ENCODE measurements around the gene DPP9. TPM values are rescaled to one million over a fixed set of nuclear protein-coding genes. Genes with fewer than 3 reads are reported as not detected.

The DPP9 gene
- total RNA-seq, 1 donor from 2014 or later: 111 TPM

- ChIA-PET POLR2A (no interaction called here), CTCF (no interaction called here)
- ATAC-seq (ENCODE audit: low read depth) (no peak), DNase-seq (no peak)
- intact Hi-C loops (cut with micrococcal nuclease): no loop called here
- Mint-ChIP-seq H3K27me3 (no peaks in the 10 kb centered on the region), H3K27ac (no peak overlapping the region), H3K36me3 (ENCODE audit: low read depth) (peaks cover 69% of the 10 kb centered on the region), H3K4me1 (peaks cover 8% of the 10 kb centered on the region), H3K9me3 (no peaks in the 10 kb centered on the region), H3K4me3 (no peak overlapping the region)
- no peak for TF ChIP-seq CTCF (IDR thresholded peaks at IDR 0.05)
Observed at GRCh38 chr19:4657262-4657661, 66.4 kb downstream of the DPP9 start.

GRCh38 chr19:4656102-4656501, 67.5 kb downstream of the DPP9 start:
- CTCF ChIA-PET: no interaction called here
- no peak for TF ChIP-seq CTCF (IDR thresholded peaks at IDR 0.05)
- intact Hi-C loops (cut with micrococcal nuclease): no loop called here
- peaks cover 8% of the 10 kb centered on the region for H3K4me1 Mint-ChIP-seq
- no peak overlapping the region for H3K27ac Mint-ChIP-seq
- POLR2A ChIA-PET: no interaction called here
- H3K4me3 Mint-ChIP-seq: no peak overlapping the region
- H3K36me3 Mint-ChIP-seq (ENCODE audit: low read depth): peaks cover 63% of the 10 kb centered on the region
- H3K9me3 Mint-ChIP-seq: no peaks in the 10 kb centered on the region
- ATAC-seq (ENCODE audit: low read depth): no peak
- no peaks in the 10 kb centered on the region for H3K27me3 Mint-ChIP-seq
- no peak for DNase-seq

- no peaks in the 10 kb centered on the region for H3K9me3 Mint-ChIP-seq
- TF ChIP-seq CTCF (IDR thresholded peaks at IDR 0.05): no peak
- peaks cover 54% of the 10 kb centered on the region for H3K36me3 Mint-ChIP-seq (ENCODE audit: low read depth)
- ChIA-PET POLR2A (interaction anchor here (0.6 kb wide), 1 partner anchor 14 kb away, joined by 3 read pairs; no protein-coding TSS in a partner anchor), CTCF (no interaction called here)
- H3K4me3 Mint-ChIP-seq: no peak overlapping the region
- DNase-seq (no peak), ATAC-seq (ENCODE audit: low read depth) (no peak)
- H3K27me3 Mint-ChIP-seq: no peaks in the 10 kb centered on the region
- intact Hi-C loops (cut with micrococcal nuclease): no loop called here
- peaks cover 8% of the 10 kb centered on the region for H3K4me1 Mint-ChIP-seq
- peak overlapping the region; percentile 41 for H3K27ac Mint-ChIP-seq
Observed at GRCh38 chr19:4654437-4655361, 68.9 kb downstream of the DPP9 start.

- Mint-ChIP-seq H3K27ac (peak overlapping the region; percentile 50), H3K4me1 (peaks cover 11% of the 10 kb centered on the region), H3K36me3 (ENCODE audit: low read depth) (peaks cover 48% of the 10 kb centered on the region), H3K9me3 (no peaks in the 10 kb centered on the region), H3K27me3 (no peaks in the 10 kb centered on the region), H3K4me3 (no peak overlapping the region)
- no peak for ATAC-seq (ENCODE audit: low read depth)
- intact Hi-C loops (cut with micrococcal nuclease): no loop called here
- DNase-seq: no peak
- ChIA-PET CTCF (no interaction called here), POLR2A (interaction anchor here (0.6 kb wide), 1 partner anchor 1328 kb away, joined by 4 read pairs; no protein-coding TSS in a partner anchor)
- no peak for TF ChIP-seq CTCF (IDR thresholded peaks at IDR 0.05)
Observed at GRCh38 chr19:4653793-4654436, 69.7 kb downstream of the DPP9 start.

- intact Hi-C loops (cut with micrococcal nuclease): no loop called here
- Mint-ChIP-seq H3K27ac (no peak overlapping the region), H3K4me1 (peaks cover 23% of the 10 kb centered on the region), H3K4me3 (no peak overlapping the region), H3K27me3 (no peaks in the 10 kb centered on the region), H3K36me3 (ENCODE audit: low read depth) (peaks cover 34% of the 10 kb centered on the region), H3K9me3 (no peaks in the 10 kb centered on the region)
- CTCF ChIA-PET: no interaction called here
- DNase-seq (no peak), ATAC-seq (ENCODE audit: low read depth) (no peak)
- POLR2A ChIA-PET: no interaction called here
- TF ChIP-seq CTCF (IDR thresholded peaks at IDR 0.05): no peak
Observed at GRCh38 chr19:4652075-4652474, 71.6 kb downstream of the DPP9 start.

Measured in activated B cell treated with CpG ODN at 0.5 μM for 24 hours (primary cell).